Loucy (cell line): Measurements from ENCODE around the gene ITPKB.

Source experiments
- EZH2phosphoT487 ChIP-seq: fragments of 200-600 bp; IDR thresholded peaks from 2 replicates; pipeline ENCODE4 v1.6.1; 2018; ENCODE audit warnings: antibody characterized with exemption, mild to moderate bottlenecking, moderate library complexity, borderline replicate concordance
- TF ChIP-seq, protein P1 (sequence below): fragments of 200-600 bp; sonication (generic); conservative IDR thresholded peaks from 2 replicates; pipeline ENCODE4 v1.5.1; 2014; ENCODE audit warnings: mild to moderate bottlenecking, antibody characterized with exemption, low read length

DNA sequence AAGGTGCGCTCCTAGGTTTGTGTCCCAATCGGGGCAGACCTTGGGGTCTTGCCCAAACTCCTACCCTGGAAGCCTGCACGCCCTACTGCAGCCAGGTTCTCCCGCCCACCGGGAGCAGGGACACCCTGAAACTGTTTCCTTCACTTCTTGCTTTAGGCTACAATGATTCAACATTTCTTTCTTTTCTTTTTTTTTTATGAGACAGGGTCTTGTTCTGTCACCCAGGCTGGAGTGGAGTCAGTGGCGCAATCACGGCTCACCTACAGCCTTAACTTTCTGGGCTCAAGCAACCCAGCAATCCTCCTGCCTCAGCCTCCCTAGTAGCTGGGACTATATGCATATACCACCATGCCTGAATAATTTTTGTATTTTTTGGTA, 75.8 kb downstream of the ITPKB start:
- TF ChIP-seq, protein P1, sequence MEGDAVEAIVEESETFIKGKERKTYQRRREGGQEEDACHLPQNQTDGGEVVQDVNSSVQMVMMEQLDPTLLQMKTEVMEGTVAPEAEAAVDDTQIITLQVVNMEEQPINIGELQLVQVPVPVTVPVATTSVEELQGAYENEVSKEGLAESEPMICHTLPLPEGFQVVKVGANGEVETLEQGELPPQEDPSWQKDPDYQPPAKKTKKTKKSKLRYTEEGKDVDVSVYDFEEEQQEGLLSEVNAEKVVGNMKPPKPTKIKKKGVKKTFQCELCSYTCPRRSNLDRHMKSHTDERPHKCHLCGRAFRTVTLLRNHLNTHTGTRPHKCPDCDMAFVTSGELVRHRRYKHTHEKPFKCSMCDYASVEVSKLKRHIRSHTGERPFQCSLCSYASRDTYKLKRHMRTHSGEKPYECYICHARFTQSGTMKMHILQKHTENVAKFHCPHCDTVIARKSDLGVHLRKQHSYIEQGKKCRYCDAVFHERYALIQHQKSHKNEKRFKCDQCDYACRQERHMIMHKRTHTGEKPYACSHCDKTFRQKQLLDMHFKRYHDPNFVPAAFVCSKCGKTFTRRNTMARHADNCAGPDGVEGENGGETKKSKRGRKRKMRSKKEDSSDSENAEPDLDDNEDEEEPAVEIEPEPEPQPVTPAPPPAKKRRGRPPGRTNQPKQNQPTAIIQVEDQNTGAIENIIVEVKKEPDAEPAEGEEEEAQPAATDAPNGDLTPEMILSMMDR = no peak
- no peak for TF ChIP-seq EZH2phosphoT487
